H1 (cell line): ENCODE results near the gene CXXC4. TPM values are rescaled to one million over a fixed set of nuclear protein-coding genes. Genes with fewer than 3 reads are reported as not detected.

ENCODE experiments used
- CHD7 ChIP-seq: fragments of 300-600 bp; sonication (generic); IDR thresholded peaks from 2 replicates; pipeline ENCODE4 v1.7.1; 2012; ENCODE audit warnings: low read length, moderate library complexity, mild to moderate bottlenecking, inconsistent platforms; ENCODE audit not compliant: insufficient replicate concordance
- EGR1 ChIP-seq: IDR thresholded peaks from 2 replicates; pipeline ENCODE4 v1.6.1; 2011; ENCODE audit warnings: low read depth, low read length, borderline replicate concordance
- MAX ChIP-seq: IDR thresholded peaks from 2 replicates; pipeline ENCODE4 v1.6.1; 2012; ENCODE audit warnings: inconsistent platforms
- NRF1 ChIP-seq: IDR thresholded peaks from 2 replicates; pipeline ENCODE4 v1.6.1; 2011; ENCODE audit warnings: mild to moderate bottlenecking, low read depth, low read length, improper control_type of control experiment
- polyA plus RNA-seq, 7 experiments: library from polyadenylated mRNA; depleted of rRNA in 3 of 7; stranded (reverse) in 5 of 7; unstranded in 2 of 7; fragments of >200 nt in 5 of 7; fragments of 200-250 nt in 2 of 7; gene quantifications; 1 replicate in 5 of 7; 2 replicates in 1 of 7; 4 replicates in 1 of 7; pipeline versions ENCODE4 v1.2.1 to v1.2.3, GENCODE V29; 2011 to 2013; ENCODE audit warnings: missing spikeins in 2 of 7, mixed read lengths in 2 of 7
- total RNA-seq: library from RNA; stranded (reverse); fragmentation: NEBNext Ultra II Directional; extraction: Animal tissue kit (Norgen Biotek cat#: 25700); gene quantifications from 2 replicates; pipeline ENCODE4 v1.2.1, GENCODE V29; 2021

The CXXC4 gene
- total and polyA plus RNA-seq, 2 of the 8 experiments (the other 6 are each of a cell fraction or from before 2014, with no cell fraction given): 1.3 to 1.8 TPM

GRCh38 chr4:104530426-104530825, 35.7 kb upstream of the CXXC4 start (continued):
- no peak for TF ChIP-seq CHD7
- TF ChIP-seq EGR1: no peak
- TF ChIP-seq MAX: no peak
- TF ChIP-seq NRF1: no peak
